ENCODE results near the gene CIDEB.

CIDEB gene

GRCh38 chr14:24314377-24315193 lies 6.8 kb upstream of the CIDEB start:
- Histone ChIP-seq H3K27ac (peak overlapping the region; percentile 97), H3K27me3 (no peaks in the 10 kb centered on the region)

GRCh38 chr14:24313913-24314312 lies 6.1 kb upstream of the CIDEB start:
- peaks cover 28% of the 10 kb centered on the region for H3K36me3 ChIP-seq
- H3K4me1 ChIP-seq (ENCODE audit: control insufficient read depth in 1 of 2, insufficient read depth in 1 of 2, low read depth in 1 of 2, low read length in 1 of 2), result peaks cover 98 to 100% of the 10 kb centered on the region in 2 experiments
- no peaks in the 10 kb centered on the region for H3K9me3 ChIP-seq
- no peaks in the 10 kb centered on the region for H3K27me3 ChIP-seq
- peak overlapping the region; percentile 97 for H3K27ac ChIP-seq
- peak overlapping the region; percentile 74 to 86 for H3K4me3 ChIP-seq (ENCODE audit: low read depth in 1 of 2, low read length in 1 of 2)
- no peak for TF ChIP-seq CTCF (IDR thresholded peaks at IDR 0.05)

More at GRCh38 chr14:24314377-24315193, 6.8 kb upstream of the CIDEB start:
- Histone ChIP-seq H3K4me1 (ENCODE audit: control insufficient read depth in 1 of 2, insufficient read depth in 1 of 2, low read depth in 1 of 2, low read length in 1 of 2) (peaks cover 98 to 100% of the 10 kb centered on the region in 2 experiments), H3K4me3 (ENCODE audit: low read depth in 1 of 2, low read length in 1 of 2) (peak overlapping the region; percentile 74 to 86), H3K36me3 (peaks cover 35% of the 10 kb centered on the region), H3K9me3 (no peaks in the 10 kb centered on the region)
- TF ChIP-seq CTCF (IDR thresholded peaks at IDR 0.05), result peak; percentile 12

- peak overlapping the region; percentile 97 for H3K27ac ChIP-seq
These were observed 5.1 kb upstream of the CIDEB start for GRCh38 chr14:24312736-24313507.

GRCh38 chr14:24311837-24312615 lies 4.2 kb upstream of the CIDEB start:
- peaks cover 23% of the 10 kb centered on the region for H3K36me3 ChIP-seq
- peak overlapping the region; percentile 74 to 86 for H3K4me3 ChIP-seq (ENCODE audit: low read depth in 1 of 2, low read length in 1 of 2)

More at GRCh38 chr14:24312736-24313507, 5.1 kb upstream of the CIDEB start:
- peaks cover 98 to 100% of the 10 kb centered on the region in 2 experiments for H3K4me1 ChIP-seq (ENCODE audit: control insufficient read depth in 1 of 2, insufficient read depth in 1 of 2, low read depth in 1 of 2, low read length in 1 of 2)
- H3K9me3 ChIP-seq, result no peaks in the 10 kb centered on the region
- H3K4me3 ChIP-seq (ENCODE audit: low read depth in 1 of 2, low read length in 1 of 2), result peak overlapping the region; percentile 74 to 86
- peaks cover 21% of the 10 kb centered on the region for H3K36me3 ChIP-seq
- peak; percentile 20 for TF ChIP-seq CTCF (IDR thresholded peaks at IDR 0.05)
- no peaks in the 10 kb centered on the region for H3K27me3 ChIP-seq

More at GRCh38 chr14:24311837-24312615, 4.2 kb upstream of the CIDEB start:
- Histone ChIP-seq H3K9me3 (no peaks in the 10 kb centered on the region), H3K27me3 (no peaks in the 10 kb centered on the region), H3K27ac (peak overlapping the region; percentile 97), H3K4me1 (ENCODE audit: control insufficient read depth in 1 of 2, insufficient read depth in 1 of 2, low read depth in 1 of 2, low read length in 1 of 2) (peaks cover 94 to 99% of the 10 kb centered on the region in 2 experiments)
- TF ChIP-seq CTCF (IDR thresholded peaks at IDR 0.05), result peak; percentile 45

Measured in neutrophil (primary cell).